GM12892 (cell line): ENCODE results near the gene LYSET.

Source experiments
- DNase-seq: peaks from one replicate; pipeline ENCODE4 v3.0.0; 2011; ENCODE audit not compliant: insufficient read length
- FAIRE-seq: peaks from 2 replicates; lab custom pipeline; 2011; peaks lifted over from hg19 to GRCh38; lab: Jason Lieb, UNC
- POLR2A ChIP-seq: IDR thresholded peaks from 2 replicates; pipeline ENCODE4 v1.6.1; 2011; ENCODE audit warnings: low read depth, low read length, control low read depth
- POLR2AphosphoS5 ChIP-seq: IDR thresholded peaks from 2 replicates; pipeline ENCODE4 v1.6.1; 2011; ENCODE audit warnings: low read depth, low read length, control low read depth
- TAF1 ChIP-seq: IDR thresholded peaks from 2 replicates; pipeline ENCODE4 v1.6.1; 2011; ENCODE audit warnings: low read depth, mild to moderate bottlenecking, control low read depth, low read length, borderline replicate concordance

LYSET gene

DNA sequence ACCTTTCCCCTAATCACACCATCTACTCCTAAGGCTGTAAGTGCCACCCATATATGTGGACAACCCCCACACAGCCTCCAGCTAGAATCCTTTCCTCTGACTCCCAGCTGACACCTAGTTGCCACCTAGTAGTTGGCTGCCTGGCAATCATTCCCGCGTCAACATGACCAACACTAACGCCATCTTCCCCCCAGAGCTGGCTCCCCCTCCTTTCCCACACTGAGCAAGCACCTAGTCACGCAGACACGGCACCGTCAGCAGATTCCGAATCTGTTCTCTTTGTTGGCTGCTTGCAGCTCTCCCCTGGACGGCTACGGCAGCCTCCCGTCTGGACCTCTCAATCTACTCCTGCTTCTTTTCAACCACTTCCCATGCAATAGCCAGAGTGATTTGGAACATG is 49.7 kb downstream of the LYSET start:
- no peak for TF ChIP-seq TAF1
- no peak for TF ChIP-seq POLR2AphosphoS5
- no peak for TF ChIP-seq POLR2A
- DNase-seq (no peak), FAIRE-seq (no peak)
